A549 (cell line): ENCODE results near the gene TLR1. TPM values are rescaled to one million over a fixed set of nuclear protein-coding genes. Genes with fewer than 3 reads are reported as not detected.
"Not testable (repeated sequence)": the region's sequence is repeated elsewhere in the genome, so short reads cannot be mapped to it uniquely, and the experiment has no call there.

Experiments used
- ATAC-seq, 2 experiments: fragments of 200-7000 bp in 1 of 2; fragments of >200 bp in 1 of 2; cut with Nextera tagmentation in 1 of 2; cut with Tn5 transposase in 1 of 2; 3 replicates each; pipeline versions ENCODE4 v1.8.0 to v1.9.1; 2018 to 2020; ENCODE audit warnings: mild to moderate bottlenecking in 1 of 2, moderate library complexity in 1 of 2
- CTCF ChIA-PET: fragments of 300-600 bp; sonication (Branson Sonifier 250); formaldehyde crosslinking; extraction: SDS; loops from one replicate; lab custom pipeline; 2021; ENCODE audit warnings: antibody characterized with exemption, inconsistent platforms; lab: Yijun Ruan, JAX
- POLR2A ChIA-PET: fragments of 350-600 bp; formaldehyde crosslinking; extraction: SDS; loops from one replicate; lab custom pipeline; 2021; ENCODE audit warnings: antibody characterized with exemption, inconsistent platforms; lab: Yijun Ruan, JAX
- DNase-seq, 2 experiments: peaks; one replicate each; pipeline versions ENCODE4 v3.0.0 to v3.0.0-alpha.2; 2011 to 2016; ENCODE audit warnings: low read depth in 1 of 2, low spot score in 1 of 2
- FAIRE-seq: peaks from 2 replicates; lab custom pipeline; 2011; peaks lifted over from hg19 to GRCh38; lab: Jason Lieb, UNC
- H3K27ac ChIP-seq, 2 experiments: fragments of >200 bp; sonication (Bioruptor Twin); formaldehyde crosslinking; 3 replicates each; pipeline ENCODE4 v1.5.1; 2016 to 2017
- H3K4me1 ChIP-seq: fragments of >200 bp; sonication (Bioruptor Twin); formaldehyde crosslinking; 3 replicates; pipeline ENCODE4 v1.6.1; 2016
- H3K4me2 ChIP-seq: fragments of >200 bp; sonication (Bioruptor Twin); formaldehyde crosslinking; 3 replicates; pipeline ENCODE4 v1.6.1; 2016
- H3K4me3 ChIP-seq: fragments of >200 bp; sonication (Bioruptor Twin); formaldehyde crosslinking; 3 replicates; pipeline ENCODE4 v1.5.1; 2016
- H3K9me3 ChIP-seq: fragments of >200 bp; sonication (Bioruptor Twin); formaldehyde crosslinking; 3 replicates; pipeline ENCODE4 v1.6.1; 2016
- CBX8 ChIP-seq: fragments of 200-600 bp; sonication (generic); IDR thresholded peaks from 2 replicates; pipeline ENCODE4 v1.6.1; 2016
- CHD2 ChIP-seq: fragments of 150-350 bp; IDR thresholded peaks from 2 replicates; pipeline ENCODE4 v1.6.1; 2014; ENCODE audit warnings: low read length; ENCODE audit not compliant: partially characterized antibody
- EHMT2 ChIP-seq: fragments of 200-600 bp; sonication (generic); IDR thresholded peaks from 2 replicates; pipeline ENCODE4 v1.6.1; 2016; ENCODE audit warnings: antibody characterized with exemption, low read depth, mild to moderate bottlenecking, moderate library complexity
- ESRRA ChIP-seq: fragments of 150-350 bp; IDR thresholded peaks from 2 replicates; pipeline ENCODE4 v1.6.1; 2014; ENCODE audit warnings: mild to moderate bottlenecking, low read length, borderline replicate concordance
- FOXS1 ChIP-seq: fragments of 250-450 bp; sonication (Bioruptor Pico); IDR thresholded peaks from 2 replicates; pipeline ENCODE4 v1.5.0; 2020; ENCODE audit warnings: mild to moderate bottlenecking, moderate library complexity
- HOXB13 ChIP-seq: fragments of 250-450 bp; sonication (Bioruptor Pico); IDR thresholded peaks from 2 replicates; pipeline ENCODE4 v1.5.0; 2020; ENCODE audit warnings: low read depth, mild to moderate bottlenecking, moderate library complexity
- JUNB ChIP-seq: fragments of >200 bp; sonication (Bioruptor Twin); formaldehyde crosslinking; IDR thresholded peaks from 2 replicates; pipeline ENCODE4 v1.6.1; 2016
- MAFK ChIP-seq: fragments of 450-650 bp; IDR thresholded peaks from 2 replicates; pipeline ENCODE4 v1.6.1; 2014; ENCODE audit not compliant: partially characterized antibody
- NPAS2 ChIP-seq: fragments of 250-450 bp; sonication (Bioruptor Pico); IDR thresholded peaks from 2 replicates; pipeline ENCODE4 v1.8.0; 2022; ENCODE audit warnings: mild to moderate bottlenecking, moderate library complexity, borderline replicate concordance
- POLR2A ChIP-seq: IDR thresholded peaks from 2 replicates; pipeline ENCODE4 v1.6.1; 2012; ENCODE audit warnings: mild to moderate bottlenecking, low read length
- RARB ChIP-seq: fragments of 250-450 bp; sonication (Bioruptor Pico); IDR thresholded peaks from 2 replicates; pipeline ENCODE4 v1.8.0; 2021; ENCODE audit warnings: mild to moderate bottlenecking, moderate library complexity
- RCOR1 ChIP-seq: fragments of 150-350 bp; IDR thresholded peaks from 2 replicates; pipeline ENCODE4 v1.6.1; 2014; ENCODE audit warnings: antibody characterized with exemption, low read length, low read depth
- RFX5 ChIP-seq: fragments of 450-650 bp; IDR thresholded peaks from 2 replicates; pipeline ENCODE4 v1.7.1; 2014; ENCODE audit warnings: antibody characterized with exemption, mild to moderate bottlenecking, moderate library complexity
- SREBF2 ChIP-seq: fragments of 450-650 bp; IDR thresholded peaks from 2 replicates; pipeline ENCODE4 v1.6.1; 2014; ENCODE audit warnings: mild to moderate bottlenecking, moderate library complexity
- TP53 ChIP-seq: fragments of 250-450 bp; sonication (Bioruptor Pico); IDR thresholded peaks from 2 replicates; pipeline ENCODE4 v1.5.0; 2021; ENCODE audit warnings: mild to moderate bottlenecking, moderate library complexity
- ZC3H11A ChIP-seq: fragments of 450-650 bp; IDR thresholded peaks from 2 replicates; pipeline ENCODE4 v1.6.1; 2014; ENCODE audit warnings: antibody characterized with exemption, mild to moderate bottlenecking
- WGBS: methylation state at CpG from one replicate; pipeline ENCODE4 v1.1.6; 2017; ENCODE audit errors: missing lambda C conversion rate; 5-methylcytosine and 5-hydroxymethylcytosine counted together
- polyA plus RNA-seq, 4 experiments: library from polyadenylated mRNA; depleted of rRNA in 3 of 4; stranded (reverse); fragments of >200 nt; fragmentation: RNase III in 1 of 4; extraction: RNeasy Plus Mini Kit Qiagen cat#74134 plus additional on column Dnase treatment in 1 of 4; gene quantifications; 2 replicates in 3 of 4; 3 replicates in 1 of 4; pipeline ENCODE4 v1.2.3, GENCODE V29; 2011 to 2017
- TF ChIP-seq, protein P1 (sequence below): fragments of 450-650 bp; IDR thresholded peaks from 2 replicates; pipeline ENCODE4 v1.6.1; 2014; ENCODE audit warnings: antibody characterized with exemption
- TF ChIP-seq, protein P2 (sequence below): IDR thresholded peaks from 2 replicates; pipeline ENCODE4 v1.6.1; 2012
- TF ChIP-seq, protein P3 (sequence below): fragments of 200-600 bp; sonication (generic); IDR thresholded peaks from 2 replicates; pipeline ENCODE4 v1.6.1; 2016; ENCODE audit warnings: antibody characterized with exemption, mild to moderate bottlenecking, moderate library complexity
- TF ChIP-seq, protein P4 (sequence below): IDR thresholded peaks from 2 replicates; pipeline ENCODE4 v1.6.1; 2012

Gene TLR1
- polyA plus RNA-seq, 2 of the 4 experiments (the other 2 are of a cell fraction), result 0.83 to 2.6 TPM

DNA sequence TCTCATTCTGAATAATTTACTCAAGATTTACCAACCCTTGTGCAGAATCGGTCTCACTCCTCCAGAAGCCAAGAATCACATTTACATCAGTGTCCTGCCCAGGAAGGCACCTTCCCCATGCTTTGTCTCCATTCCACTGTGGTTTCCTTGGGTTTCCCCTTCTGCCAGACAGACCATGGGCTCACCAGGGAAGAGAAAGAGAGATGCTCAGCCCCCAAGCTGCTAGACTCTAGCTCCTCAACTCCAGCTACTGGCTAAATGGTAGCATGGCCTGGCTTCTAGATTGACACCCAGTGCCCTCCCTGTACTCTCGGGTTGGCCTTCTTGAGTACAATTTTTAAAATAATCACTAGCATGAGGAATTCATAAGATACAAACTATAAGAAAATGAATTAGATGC is 34.7 kb downstream of the TLR1 start (continued):
- TF ChIP-seq RCOR1 (no peak), EHMT2 (no peak)

DNA sequence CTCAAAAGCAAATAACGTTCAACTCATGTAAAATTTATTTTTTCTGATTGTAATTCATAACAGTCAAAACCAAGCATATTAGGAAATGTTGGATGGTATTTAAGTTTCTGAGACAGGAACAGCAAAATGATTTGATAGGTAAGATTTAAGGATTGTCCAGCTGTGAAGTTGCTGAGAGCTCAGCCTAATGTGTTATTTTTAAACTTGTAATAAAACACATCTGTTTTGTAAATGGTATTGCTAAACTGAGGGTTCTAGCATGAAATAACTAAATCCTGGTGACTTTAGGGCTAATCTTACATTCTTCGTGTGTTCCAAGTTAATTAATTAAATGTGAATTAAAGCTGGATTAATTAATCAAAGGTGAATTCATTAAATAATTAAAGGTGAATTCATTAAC is 35.1 kb downstream of the TLR1 start:
- FAIRE-seq (no peak), DNase-seq (no peak), ATAC-seq (no peak)
- ChIA-PET POLR2A (no interaction called here), CTCF (interaction anchor here (1.0 to 5.2 kb wide), 4 partner anchors 10 to 35 kb away, joined by 3 to 27 read pairs (median 6); partner anchors contain the start of genes TLR1 and TLR10)
- Histone ChIP-seq H3K4me2 (no peak overlapping the region), H3K27ac (no peak overlapping the region), H3K4me3 (no peak overlapping the region), H3K4me1 (no peaks in the 10 kb centered on the region), H3K9me3 (no peaks in the 10 kb centered on the region)
- TF ChIP-seq RARB (CRISPR knock-in tag), result no peak
- 70% methylated on average over 2 of the region's 2 CpGs for WGBS

DNA sequence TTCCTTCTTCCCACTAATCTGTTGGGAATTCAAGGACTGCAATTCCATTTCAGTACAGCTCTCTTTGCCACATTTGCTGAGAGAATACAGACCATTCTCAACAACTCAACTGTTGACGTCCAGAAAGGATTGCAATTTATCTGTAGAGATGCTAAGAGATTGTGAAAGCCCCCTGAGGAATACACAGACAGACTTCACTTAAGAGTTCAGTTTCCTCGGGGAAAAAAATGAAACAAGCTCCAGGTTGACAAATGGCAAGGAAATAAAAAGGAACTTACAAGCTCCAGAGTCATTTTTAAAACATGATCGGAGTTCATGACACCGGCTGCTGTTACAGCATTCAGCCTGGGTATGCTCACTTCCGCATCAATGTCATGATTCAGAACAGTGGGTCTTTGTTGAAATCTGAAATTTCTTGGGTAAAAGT is 35.6 kb downstream of the TLR1 start:
- Histone ChIP-seq H3K9me3 (no peaks in the 10 kb centered on the region), H3K4me3 (no peak overlapping the region), H3K27ac (no peak overlapping the region), H3K4me2 (no peak overlapping the region), H3K4me1 (no peaks in the 10 kb centered on the region)
- ChIA-PET POLR2A (no interaction called here), CTCF (interaction anchor here (1.0 to 5.2 kb wide), 4 partner anchors 9 to 36 kb away, joined by 3 to 27 read pairs (median 6); partner anchors contain the start of genes TLR1 and TLR10)
- WGBS, result 76% methylated on average over 5 of the region's 5 CpGs
- no peak for ATAC-seq
- FAIRE-seq, result no peak
- TF ChIP-seq NPAS2 (CRISPR knock-in tag) (no peak), RARB (CRISPR knock-in tag) (no peak), CHD2 (no peak), ZC3H11A (no peak), CBX8 (no peak), JUNB (no peak), RFX5 (no peak), POLR2A (no peak), HOXB13 (no peak), SREBF2 (no peak), TP53 (CRISPR knock-in tag) (no peak), MAFK (no peak), FOXS1 (CRISPR knock-in tag) (no peak), ESRRA (no peak)
- TF ChIP-seq, protein P1, sequence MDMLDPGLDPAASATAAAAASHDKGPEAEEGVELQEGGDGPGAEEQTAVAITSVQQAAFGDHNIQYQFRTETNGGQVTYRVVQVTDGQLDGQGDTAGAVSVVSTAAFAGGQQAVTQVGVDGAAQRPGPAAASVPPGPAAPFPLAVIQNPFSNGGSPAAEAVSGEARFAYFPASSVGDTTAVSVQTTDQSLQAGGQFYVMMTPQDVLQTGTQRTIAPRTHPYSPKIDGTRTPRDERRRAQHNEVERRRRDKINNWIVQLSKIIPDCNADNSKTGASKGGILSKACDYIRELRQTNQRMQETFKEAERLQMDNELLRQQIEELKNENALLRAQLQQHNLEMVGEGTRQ, result no peak
- TF ChIP-seq, protein P2, sequence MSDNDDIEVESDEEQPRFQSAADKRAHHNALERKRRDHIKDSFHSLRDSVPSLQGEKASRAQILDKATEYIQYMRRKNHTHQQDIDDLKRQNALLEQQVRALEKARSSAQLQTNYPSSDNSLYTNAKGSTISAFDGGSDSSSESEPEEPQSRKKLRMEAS, result no peak
- TF ChIP-seq, protein P3, sequence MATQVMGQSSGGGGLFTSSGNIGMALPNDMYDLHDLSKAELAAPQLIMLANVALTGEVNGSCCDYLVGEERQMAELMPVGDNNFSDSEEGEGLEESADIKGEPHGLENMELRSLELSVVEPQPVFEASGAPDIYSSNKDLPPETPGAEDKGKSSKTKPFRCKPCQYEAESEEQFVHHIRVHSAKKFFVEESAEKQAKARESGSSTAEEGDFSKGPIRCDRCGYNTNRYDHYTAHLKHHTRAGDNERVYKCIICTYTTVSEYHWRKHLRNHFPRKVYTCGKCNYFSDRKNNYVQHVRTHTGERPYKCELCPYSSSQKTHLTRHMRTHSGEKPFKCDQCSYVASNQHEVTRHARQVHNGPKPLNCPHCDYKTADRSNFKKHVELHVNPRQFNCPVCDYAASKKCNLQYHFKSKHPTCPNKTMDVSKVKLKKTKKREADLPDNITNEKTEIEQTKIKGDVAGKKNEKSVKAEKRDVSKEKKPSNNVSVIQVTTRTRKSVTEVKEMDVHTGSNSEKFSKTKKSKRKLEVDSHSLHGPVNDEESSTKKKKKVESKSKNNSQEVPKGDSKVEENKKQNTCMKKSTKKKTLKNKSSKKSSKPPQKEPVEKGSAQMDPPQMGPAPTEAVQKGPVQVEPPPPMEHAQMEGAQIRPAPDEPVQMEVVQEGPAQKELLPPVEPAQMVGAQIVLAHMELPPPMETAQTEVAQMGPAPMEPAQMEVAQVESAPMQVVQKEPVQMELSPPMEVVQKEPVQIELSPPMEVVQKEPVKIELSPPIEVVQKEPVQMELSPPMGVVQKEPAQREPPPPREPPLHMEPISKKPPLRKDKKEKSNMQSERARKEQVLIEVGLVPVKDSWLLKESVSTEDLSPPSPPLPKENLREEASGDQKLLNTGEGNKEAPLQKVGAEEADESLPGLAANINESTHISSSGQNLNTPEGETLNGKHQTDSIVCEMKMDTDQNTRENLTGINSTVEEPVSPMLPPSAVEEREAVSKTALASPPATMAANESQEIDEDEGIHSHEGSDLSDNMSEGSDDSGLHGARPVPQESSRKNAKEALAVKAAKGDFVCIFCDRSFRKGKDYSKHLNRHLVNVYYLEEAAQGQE, result no peak
- TF ChIP-seq, protein P4, sequence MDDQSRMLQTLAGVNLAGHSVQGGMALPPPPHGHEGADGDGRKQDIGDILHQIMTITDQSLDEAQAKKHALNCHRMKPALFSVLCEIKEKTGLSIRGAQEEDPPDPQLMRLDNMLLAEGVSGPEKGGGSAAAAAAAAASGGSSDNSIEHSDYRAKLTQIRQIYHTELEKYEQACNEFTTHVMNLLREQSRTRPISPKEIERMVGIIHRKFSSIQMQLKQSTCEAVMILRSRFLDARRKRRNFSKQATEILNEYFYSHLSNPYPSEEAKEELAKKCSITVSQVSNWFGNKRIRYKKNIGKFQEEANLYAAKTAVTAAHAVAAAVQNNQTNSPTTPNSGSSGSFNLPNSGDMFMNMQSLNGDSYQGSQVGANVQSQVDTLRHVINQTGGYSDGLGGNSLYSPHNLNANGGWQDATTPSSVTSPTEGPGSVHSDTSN, result no peak
- DNase-seq, result no peak

DNA sequence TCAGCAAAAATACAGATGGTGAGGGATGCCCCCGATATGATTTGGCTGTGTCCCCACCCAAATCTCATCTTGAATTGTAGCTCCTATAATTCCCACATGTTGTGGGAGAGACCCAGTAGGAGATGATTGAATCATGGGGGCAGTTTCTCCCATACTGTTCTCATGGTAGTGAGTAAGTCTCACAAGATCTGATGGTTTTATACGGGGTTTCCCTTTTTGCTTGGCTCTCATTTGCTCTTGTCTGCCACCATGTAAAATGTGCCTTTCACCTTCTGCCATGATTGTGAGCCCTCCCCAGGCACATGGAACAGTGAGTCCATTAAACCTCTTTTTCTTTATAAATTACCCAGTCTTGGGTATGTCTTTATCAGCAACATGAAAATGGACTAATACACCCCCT is 37.7 kb downstream of the TLR1 start:
- H3K9me3 ChIP-seq, H3K27ac ChIP-seq, DNase-seq, H3K4me1 ChIP-seq, H3K4me2 ChIP-seq, H3K4me3 ChIP-seq, ATAC-seq, FAIRE-seq, POLR2A ChIA-PET: not testable (repeated sequence)
- CTCF ChIA-PET, result interaction anchor here (2.3 kb wide), 1 partner anchor 15 kb away, joined by 15 read pairs; the partner anchor contains the start of gene TLR10
- WGBS, result 76% methylated on average over 2 of the region's 2 CpGs
